GM21526 (cell line): Measurements from ENCODE around the gene SNRPA.
"Not testable (repeated sequence)": the region's sequence is repeated elsewhere in the genome, so short reads cannot be mapped to it uniquely, and the experiment has no call there.

Experiments
- ATAC-seq: cut with Tn5 transposase; IDR thresholded peaks from one replicate; pipeline ENCODE4 v1.9.1; 2021; ENCODE audit warnings: moderate library complexity; ENCODE audit not compliant: unreplicated experiment, low FRiP score

SNRPA gene

DNA sequence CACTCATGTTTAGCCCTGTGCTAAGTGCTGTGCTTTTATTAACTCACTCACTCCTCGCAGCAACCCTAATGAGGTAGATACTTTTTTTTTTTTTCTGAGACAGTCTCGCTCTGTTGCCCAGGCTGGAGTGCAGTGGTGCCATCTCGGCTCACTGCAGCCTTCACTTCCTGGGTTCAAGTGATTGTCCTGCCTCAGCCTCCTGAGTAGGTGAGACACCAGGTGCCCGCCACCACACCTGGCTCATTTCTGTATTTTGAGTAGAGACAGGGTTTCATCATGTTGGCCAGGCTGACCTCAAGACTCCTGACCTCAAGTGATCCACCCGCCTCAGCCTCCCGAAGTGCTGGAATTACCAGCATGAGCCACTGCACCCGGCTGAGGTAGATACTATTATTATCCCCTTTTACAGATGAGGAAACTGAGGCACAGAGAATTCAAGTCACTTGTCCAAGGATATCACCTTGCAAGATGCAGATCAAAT, 31.5 kb upstream of the SNRPA start:
- ATAC-seq = no peak

DNA sequence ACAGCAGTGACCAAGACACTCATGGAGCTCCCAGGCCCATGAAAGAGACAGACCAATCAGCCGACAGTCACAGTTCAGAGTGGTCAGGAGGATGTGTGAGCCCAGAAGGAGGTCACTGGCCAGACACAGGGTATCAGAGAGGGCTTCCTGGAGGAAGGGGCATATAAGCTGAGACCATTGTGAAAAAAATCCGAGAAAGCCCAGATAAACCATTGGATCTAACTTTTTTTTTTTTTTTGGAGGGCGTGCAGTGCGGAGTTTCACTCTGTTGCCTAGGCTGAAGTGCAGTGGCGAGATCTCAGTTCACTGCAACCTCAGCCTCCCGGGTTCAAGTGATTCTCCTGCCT, 29.9 kb upstream of the SNRPA start:
- ATAC-seq = no peak

DNA sequence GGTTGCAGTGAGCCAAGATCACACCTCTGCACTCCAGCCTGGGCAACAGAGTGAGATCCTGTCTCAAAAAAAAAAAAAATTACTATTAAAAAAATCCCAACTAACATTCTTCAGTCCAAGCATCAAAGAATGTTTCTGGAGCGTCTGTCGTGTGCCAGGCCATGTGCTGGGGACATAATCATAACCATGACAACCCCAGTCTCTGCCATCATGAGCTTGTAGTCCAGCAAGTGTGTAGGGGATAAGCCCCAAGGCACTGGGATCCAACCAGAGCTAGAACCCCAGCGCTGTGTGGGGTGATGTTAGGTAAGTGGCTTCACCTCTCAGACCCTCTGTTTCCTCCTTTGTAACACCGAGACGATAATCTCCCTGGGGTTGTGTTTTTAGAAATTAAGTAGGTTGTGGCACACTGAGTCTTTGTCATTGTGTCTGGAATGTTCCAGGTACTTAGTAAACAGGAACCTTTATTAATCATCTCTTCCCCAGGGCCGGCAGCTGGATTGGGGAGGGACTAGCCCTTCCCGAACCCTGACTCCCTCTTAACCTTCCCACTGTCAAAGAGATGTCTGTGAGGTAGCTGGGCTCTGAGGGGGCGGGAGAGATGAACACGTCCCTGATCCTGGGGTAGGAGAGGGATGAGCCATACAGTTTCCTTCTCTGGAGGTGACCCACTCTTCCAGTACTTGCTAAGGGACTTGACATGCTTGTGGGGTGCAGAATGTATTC, 28.9 kb upstream of the SNRPA start:
- no peak for ATAC-seq

GRCh38 chr19:40723661-40724254, 27.2 kb upstream of the SNRPA start:
- no peak for ATAC-seq

DNA sequence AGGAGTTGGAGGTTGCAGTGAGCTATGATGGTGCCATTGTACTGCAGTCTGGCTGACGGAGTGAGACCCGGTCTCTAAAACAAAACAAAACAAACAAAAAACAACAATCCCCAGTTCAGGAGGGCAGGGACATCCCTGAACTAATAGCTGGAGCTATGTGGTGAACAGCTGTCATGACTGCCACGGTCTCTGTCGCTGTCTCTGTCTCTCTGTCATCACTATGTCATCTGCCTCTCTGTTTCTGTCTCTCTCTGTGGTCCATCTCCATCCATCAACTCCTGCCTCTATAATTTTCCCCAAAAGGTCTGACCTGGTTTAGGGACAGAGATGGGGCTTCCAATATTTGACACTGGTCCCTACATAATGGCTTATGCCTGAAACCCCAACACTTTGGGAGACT, 26.7 kb upstream of the SNRPA start:
- no peak for ATAC-seq

DNA sequence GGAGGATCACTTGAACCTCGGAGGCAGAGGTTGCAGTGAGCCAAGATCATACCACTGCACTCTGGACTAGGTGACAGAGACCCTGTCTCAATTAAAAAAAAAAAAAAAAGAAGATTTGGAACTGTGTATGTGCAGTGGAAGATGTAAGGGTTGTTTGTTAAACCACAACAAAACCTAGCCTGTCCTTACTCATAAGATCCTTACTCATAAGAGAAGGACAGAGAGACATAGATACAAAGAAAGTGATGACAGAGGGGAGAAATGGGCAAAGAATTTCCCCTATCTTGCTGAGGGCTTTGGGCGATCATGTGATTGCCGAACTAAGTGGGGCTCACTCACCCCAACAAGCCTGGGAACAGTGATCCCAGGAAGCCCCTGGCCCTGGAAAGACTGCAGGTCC, 26.1 kb upstream of the SNRPA start:
- no peak for ATAC-seq

GRCh38 chr19:40726279-40726678, 24.7 kb upstream of the SNRPA start:
- no peak for ATAC-seq

GRCh38 chr19:40730065-40730464, 20.9 kb upstream of the SNRPA start:
- ATAC-seq = not testable (repeated sequence)

- ATAC-seq = not testable (repeated sequence)
These were observed 18.7 kb upstream of the SNRPA start for GRCh38 chr19:40732304-40732703.

DNA sequence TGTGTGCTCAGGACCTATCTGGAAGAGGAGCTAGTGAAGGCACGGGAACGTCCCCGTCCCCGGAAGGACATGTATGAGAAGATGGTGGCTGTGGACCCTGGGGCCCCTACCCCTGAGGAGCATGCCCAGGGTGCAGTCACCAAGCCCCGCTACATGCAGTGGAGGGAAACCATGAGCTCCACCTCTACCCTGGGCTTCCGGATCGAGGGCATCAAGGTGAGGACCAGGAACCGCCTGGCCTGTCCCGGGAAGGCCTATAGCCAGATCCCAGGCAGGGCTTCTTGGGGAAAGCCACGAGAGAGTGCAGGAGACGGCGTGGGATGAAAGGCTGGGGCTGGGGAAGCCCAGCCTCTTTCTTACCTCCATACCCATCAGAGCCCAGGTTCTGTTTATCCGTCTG, 17.9 kb upstream of the SNRPA start:
- no peak for ATAC-seq

GRCh38 chr19:40735013-40735771, 15.8 kb upstream of the SNRPA start:
- no peak for ATAC-seq

DNA sequence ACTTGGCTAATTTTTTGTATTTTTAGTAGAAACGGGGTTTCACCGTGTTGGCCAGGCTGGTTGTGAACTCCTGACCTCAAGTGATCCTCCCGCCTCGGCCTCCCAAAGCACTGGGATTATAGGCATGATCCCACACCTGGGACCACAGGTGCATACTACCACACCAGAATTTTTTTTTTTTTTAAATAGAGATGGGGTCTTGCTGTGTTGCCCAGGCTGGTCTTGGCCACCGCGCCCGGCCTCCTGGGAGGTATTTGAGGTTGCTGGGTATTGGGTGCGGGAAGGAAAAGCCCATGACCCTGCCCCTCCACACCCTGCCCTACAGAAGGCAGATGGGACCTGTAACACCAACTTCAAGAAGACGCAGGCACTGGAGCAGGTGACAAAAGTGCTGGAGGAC, 14.3 kb upstream of the SNRPA start:
- no peak for ATAC-seq

DNA sequence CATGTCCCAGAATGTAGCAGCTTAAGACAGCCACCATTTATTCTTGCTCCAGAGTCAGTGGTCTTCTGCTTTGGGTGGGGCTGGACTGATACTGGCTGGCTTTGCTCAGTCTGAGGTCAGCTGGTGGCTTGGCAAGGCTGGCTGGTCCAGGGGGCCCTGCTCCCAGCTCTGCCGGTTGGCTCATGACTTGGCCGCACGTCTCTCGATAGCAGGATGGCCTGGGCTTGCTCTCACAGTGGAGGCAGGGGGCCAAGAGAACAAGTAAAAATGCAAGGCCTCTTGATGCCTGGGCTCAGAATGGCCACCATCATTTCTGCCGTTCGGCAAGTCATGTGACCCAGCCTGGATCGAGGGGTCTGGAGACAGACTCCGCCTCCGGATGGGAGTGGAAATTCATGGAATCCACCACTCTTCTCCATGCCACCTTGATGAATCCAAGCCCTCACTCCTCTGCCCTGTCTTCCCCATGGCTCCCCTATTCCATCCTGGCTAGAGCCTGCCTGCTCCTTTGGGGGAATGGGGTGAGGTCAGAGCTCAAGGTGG, 13.8 kb upstream of the SNRPA start:
- no peak for ATAC-seq

DNA sequence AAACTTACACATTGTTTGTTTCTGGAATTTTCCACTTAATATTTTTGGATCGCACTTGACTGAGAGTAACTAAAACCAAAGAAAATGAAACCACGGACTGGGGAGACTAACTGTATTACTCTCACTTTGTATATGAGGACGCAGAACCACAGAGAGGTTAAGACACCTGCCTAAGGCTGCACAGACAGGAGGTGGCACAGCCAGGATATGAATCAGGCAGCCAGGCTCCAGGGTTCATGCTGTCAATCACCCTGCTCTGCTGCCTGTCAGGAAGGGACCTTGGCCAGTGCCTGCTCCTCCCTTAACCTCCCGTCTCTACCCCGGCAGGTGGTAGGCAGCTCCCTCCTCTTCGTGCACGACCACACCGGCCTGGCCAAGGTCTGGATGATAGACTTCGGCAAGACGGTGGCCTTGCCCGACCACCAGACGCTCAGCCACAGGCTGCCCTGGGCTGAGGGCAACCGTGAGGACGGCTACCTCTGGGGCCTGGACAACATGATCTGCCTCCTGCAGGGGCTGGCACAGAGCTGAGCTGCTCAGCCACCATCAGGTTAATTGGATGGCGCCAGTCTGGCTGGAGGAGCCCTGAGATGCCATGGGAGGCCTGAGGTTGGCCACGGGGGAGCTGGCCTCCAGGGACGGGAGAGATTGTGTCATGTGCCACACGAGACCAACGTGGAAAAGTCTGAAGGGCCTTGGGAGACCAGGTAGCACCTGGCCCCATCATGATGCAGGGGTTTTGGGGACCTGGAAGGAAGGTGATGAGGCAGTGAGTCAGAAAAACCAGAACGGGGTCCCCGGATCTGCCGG, 11.8 kb upstream of the SNRPA start:
- ATAC-seq = no peak

- no peak for ATAC-seq
These were observed 10.9 kb upstream of the SNRPA start for GRCh38 chr19:40739871-40740703.

DNA sequence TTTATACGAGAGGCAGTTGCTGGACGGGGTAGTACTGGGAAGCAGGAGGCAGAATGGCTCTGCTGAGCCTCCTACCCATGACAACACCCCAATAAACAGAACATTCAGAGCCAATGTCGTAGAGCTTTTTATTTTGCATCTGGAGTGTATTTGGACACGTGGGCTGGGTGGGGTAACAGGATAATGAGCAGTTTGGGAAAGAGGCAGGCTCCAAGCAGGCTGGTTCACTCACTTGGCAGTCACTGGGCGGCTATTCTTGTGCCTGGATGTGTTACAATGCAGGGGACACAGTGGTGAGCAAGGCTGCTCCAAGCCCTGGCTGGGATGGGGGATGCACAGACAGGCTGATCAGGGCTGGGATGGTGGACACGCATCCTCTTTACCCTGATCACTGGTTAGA, 10.3 kb upstream of the SNRPA start:
- no peak for ATAC-seq

DNA sequence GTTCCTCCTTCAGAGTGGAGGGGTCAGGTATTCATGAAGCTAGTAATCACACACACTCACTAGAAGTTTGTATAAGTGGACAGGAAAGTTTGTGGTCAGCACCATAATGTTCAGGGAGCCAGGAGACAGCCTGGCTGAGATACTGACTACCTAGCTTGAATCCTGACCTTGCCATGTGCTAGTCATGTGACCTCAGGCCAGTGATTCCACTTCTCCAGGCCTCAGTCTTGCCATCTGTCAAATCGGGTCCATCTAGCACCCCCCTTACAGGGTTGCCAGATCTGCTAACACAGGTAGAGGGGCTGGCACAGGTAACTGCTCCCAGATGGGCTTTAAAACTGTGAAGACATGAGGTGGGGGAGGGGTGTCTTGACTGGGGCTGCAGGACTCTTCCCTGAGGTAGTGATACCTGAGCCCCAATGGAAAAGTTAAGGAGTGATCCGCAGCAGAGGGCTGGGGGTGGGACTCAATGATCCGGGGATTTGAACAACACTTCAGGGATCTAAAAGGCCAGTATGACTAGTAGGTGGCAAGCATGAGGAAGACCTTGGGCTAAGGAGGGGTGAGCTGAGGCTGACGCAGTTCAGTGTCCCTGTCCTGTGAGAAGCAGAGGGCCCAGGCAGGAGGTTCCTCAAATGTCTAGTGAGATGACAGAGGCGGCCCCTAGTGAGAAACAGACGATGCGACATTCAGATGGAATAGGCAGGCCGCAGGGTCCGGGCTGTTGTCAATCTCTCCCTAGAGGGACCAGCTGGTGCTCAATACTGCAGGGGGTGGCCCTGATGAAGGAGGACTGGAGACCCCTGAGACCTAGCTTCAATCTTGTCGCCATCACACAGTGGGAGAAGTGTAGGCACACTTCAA, 9.2 kb upstream of the SNRPA start:
- no peak for ATAC-seq

DNA sequence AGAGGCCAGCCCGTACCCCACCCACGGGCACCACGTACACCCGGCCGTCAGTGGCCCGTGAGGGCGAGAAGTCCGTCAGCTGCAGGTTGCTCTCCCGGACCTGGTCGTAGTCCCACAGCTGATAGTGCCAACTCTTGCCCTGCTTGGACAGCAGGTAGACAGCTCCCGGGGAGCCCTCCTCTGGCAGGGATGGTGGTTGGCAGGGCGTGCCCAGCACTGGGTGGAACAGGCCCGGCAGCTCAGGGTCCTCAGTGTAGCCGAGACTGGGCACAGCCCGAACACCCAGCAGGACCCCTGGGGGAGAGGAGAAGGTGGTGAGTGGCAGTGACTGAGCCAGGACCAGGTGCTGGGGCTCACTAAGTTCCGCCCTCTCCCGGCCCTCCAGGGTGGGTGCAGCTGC, 8.5 kb upstream of the SNRPA start:
- ATAC-seq = no peak

DNA sequence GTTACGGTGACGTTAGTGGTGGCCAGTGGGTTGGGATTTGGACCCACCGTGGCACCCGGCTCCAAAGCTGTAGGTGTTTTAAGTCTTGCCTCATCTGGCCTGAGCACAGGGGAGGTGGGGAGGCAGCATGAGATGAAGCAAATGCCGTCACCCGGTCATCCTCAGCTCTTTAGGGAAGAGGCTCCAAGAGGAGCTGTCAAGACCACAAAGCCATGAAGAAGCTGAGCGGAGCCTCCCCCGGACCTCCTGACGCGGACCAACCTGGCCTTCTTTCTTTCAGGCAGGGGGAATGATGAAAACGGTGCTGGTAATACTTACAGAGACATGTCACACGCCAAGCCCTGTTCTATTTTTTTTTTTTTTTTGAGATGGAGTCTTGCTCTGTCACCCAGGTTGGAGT, 8.1 kb upstream of the SNRPA start:
- no peak for ATAC-seq
